HG03064 (cell line): Measurements from ENCODE around the gene APCDD1L.
"Not testable (repeated sequence)": the region's sequence is repeated elsewhere in the genome, so short reads cannot be mapped to it uniquely, and the experiment has no call there.

ENCODE experiments used
- ATAC-seq: cut with Tn5 transposase; IDR thresholded peaks from one replicate; pipeline ENCODE4 v1.9.1; 2021; ENCODE audit warnings: low read depth; ENCODE audit not compliant: unreplicated experiment

APCDD1L gene

DNA sequence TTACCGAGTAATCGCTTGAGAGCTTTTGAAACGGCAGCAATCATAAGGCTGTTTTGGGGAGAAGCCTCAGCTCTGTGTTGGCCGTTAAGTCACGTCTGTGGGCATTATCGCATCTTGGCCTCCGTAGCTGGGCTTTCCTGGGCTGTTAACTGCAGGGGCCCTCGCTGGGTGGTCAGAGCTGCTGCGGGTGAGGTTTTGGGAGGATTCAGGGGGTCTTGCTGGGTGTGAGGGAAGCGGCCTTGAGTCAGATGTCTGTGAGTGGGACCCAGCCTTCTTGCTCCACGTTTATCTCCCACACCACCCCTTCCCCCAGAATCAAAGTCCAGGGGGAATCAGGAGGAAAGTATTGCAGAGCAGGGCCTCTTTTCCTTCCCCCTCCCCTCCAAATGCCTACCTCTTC, 3.2 kb upstream of the APCDD1L start:
- ATAC-seq, result no peak

GRCh38 chr20:58514321-58515232, 622 bp downstream of the APCDD1L start:
- ATAC-seq, result no peak

- no peak for ATAC-seq
These were observed 1.5 kb downstream of the APCDD1L start for GRCh38 chr20:58513580-58514285.

DNA sequence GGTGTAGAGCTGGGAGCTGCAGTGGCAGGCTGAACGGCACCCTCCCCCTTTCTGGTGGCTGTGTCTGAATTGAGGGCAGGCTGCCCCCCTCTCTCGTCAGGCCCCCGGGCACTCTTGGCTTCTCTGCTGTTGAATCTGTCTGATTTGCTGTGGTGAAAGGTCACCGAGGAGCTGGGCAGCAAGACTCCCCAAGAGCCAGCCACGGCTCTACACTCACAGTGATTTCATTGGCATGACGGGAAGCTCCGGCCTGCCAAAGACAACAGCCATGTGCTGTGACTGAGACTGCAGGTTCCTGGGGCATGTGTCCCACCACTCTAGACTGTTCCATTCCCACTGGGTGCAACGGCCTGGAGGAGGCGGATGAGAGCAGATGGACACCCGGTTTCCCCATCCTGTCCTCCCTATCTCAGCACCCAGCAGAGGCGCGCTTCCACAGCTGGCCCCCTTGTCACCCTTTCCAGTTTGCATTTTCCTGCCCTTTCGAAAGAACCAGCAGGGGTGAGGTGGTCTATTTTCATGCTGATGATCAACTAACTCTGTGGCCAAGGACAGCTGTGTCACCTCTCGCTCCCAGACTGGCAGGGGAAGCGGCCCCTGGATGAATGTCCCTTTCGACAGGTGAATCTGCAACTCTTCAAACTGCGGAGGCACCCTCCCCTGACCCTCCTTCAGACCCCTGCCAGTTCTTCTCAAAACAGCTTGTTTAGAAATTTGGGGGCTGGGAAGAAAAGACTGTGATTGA, 2.2 kb downstream of the APCDD1L start:
- no peak for ATAC-seq

- ATAC-seq, result no peak
These were observed 3.3 kb downstream of the APCDD1L start for GRCh38 chr20:58511861-58512260.

GRCh38 chr20:58511364-58511763, 3.8 kb downstream of the APCDD1L start:
- ATAC-seq, result no peak

- no peak for ATAC-seq
These were observed 4.3 kb downstream of the APCDD1L start for GRCh38 chr20:58510921-58511320.

GRCh38 chr20:58508762-58509395, 6.3 kb downstream of the APCDD1L start:
- ATAC-seq, result no peak

- ATAC-seq, result not testable (repeated sequence)
These were observed 8.2 kb downstream of the APCDD1L start for GRCh38 chr20:58506999-58507398.

GRCh38 chr20:58504566-58504965, 10.6 kb downstream of the APCDD1L start:
- ATAC-seq, result no peak

GRCh38 chr20:58503668-58504067, 11.5 kb downstream of the APCDD1L start:
- no peak for ATAC-seq

DNA sequence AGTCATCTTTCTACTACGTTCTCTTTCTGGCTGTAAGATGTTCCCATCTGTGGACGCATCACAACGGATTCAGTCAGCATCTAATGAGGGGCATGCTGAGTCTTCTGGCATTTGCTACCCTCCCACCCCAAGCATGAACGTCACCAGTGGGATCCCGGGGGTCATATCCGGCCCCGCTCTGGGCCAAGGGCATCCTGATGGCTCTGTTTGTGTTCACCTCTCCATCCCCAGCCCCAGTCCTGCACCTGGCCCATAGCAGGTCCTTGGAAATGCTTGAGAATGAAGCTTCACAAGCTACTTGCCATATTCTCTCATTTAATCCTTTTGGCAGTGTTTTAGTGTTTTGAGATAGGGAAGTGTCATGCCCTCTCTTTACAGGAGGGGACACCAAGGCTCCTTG, 14.9 kb downstream of the APCDD1L start:
- ATAC-seq, result no peak

DNA sequence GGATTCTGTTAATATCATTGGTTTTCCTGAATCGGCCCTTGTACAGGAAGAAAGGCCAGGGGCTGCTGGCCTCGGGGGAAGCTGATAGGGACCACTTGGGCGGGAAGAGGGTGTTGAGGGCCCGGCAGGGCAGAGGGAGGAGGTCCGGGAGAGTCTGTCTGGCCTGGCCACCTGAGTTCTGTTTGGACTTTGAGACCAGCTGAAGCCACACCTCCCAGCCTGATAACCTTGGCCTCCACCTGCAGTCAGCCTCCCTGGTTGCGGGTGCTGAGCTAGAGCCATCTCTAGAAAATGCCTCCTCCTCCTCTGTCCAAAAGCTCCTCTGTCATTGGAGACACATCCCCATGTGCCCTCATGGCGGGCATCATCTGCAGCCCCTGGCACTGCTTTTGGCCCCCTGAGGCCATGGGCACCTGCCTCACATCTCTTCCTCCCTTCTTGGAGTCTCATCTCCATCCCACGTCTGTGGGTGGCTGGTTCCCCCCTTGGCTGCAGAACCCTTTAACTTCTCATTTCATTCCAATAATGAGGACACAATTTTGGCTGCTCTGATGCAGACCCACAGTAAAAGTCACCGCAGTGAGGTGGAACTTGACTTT, 16.6 kb downstream of the APCDD1L start:
- no peak for ATAC-seq

DNA sequence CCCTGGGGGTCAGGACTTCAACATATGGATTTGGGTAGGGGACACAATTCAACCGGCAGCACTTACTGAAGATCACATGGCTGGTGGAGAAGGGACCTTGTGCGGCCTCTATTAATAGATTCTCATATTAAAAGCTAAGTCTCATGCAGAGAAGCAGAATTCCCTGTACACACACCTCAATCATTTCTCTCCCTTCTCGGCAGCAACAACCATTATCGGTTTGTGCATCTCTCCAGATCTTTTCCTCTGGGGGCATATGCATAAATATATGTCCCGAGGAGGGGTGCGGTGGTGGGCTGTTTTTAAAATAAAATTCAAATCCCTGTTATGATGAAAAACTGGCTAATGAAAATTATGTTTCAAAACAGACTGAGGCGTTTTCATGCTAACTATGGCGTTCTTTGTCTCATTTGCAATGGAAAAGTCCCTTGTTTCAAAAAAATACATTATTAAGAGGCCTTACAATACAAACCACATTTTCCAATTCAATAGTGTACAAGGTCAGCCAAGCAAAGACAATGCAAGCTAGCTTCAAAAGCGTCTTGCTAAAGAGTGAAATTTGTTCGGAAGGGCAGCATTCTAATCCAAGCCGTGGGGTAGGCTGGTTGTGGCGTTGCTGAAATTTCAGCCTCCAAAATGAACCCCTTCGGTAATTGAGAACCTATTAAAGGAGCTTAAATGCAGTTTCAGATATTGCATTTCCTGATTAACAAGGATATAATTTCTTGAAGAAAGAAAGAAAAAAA, 17.3 kb downstream of the APCDD1L start:
- no peak for ATAC-seq

GRCh38 chr20:58497076-58497641, 18.0 kb downstream of the APCDD1L start:
- ATAC-seq, result no peak

- no peak for ATAC-seq
These were observed 18.8 kb downstream of the APCDD1L start for GRCh38 chr20:58496429-58496769.

DNA sequence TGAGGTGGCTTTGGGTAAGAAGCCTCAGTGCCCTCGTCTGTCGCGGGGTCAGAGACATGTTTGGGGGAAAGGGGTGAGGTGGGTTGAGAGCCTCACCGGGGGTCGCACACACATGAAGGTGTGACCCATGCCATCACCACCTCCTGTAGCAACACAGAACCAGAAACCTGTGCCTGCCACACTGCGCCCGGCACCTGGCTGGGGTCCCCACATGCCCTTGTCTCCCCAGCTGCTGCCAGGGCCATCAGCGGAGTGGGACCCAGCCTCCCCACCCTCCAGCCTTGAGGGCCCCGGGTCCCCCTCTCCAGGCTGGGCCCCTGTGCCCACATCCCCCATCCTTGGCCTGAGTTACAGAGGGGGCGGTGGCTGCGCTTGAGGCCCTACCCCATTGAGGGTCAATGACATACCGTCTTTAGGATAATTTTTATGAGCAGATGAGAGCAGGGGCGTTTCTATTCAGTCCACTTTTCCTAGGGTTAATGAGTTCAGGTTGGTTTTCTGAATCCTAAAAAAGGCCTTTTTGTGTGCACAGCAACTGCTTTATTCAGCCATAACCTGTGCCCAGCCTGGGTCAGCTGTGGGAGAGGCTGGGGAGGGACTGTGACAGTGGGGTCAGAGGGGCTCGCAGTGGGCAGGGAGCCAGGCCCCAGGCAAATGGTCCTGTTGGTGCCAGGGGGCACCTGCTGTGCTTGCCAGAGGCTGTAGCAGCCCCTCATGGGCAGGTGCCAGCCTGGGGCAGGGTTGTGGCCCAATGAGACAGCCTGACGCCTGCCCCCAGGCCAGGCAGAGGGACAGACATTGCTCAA, 19.4 kb downstream of the APCDD1L start:
- ATAC-seq, result no peak

DNA sequence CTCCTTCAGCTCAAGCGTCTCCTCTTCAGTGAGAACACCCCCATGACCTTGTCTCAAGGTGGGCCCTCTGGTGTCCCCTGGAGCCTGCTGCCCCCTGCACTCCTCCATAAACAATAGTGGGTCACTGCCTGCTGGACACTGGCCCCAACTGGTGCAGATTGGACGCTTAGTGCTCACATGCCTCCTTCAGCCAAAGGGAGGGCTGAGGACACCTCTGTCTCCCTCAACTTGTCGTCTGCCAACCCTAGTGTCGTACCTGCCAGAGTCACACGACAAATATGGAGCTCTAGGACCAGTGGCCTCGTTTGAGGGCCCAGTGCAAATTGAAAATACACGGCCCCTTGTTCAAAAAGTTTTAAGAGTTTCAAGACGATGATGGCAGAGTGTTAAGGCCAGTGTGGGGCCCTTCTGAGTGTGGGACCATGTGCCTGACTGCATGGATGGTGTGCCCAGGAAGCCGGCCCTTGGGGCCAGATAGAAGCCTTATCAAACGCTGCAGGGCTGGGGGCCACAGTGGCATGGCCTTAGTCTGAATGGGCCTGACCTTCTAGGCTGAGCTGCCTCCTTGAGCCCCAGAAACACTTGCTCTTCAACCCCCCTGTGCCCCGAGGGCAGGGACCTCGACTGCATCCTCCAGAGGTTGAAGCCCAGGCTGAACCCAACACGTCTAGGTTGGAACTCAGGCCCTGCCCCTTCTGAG, 20.1 kb downstream of the APCDD1L start:
- ATAC-seq, result no peak
